ENCODE data around the gene SPATA2.

SPATA2 gene

DNA sequence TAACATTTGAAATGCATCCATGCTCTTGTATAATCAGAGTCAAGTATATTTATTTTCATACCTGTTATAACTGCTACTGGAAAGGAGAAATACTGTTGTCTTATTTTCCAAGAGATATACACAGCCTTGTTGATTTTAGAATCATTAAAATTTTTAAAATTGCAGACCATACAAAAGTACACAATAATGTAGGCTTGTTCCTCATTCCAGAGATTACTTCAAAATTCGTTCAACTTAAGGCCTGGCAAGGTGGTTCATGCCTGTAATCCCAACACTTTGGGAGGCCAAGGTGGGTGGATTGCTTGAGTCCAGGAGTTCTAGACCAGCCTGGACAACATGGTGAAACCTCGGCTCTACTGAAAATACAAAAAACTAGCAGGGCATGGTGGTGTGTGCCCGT, 27.0 kb upstream of the SPATA2 start:
- no peak overlapping the region for H3K4me3 ChIP-seq (ENCODE audit: low read depth, low read length)
- ChIA-PET CTCF (interaction anchor here (3.0 kb wide), 1 partner anchor 37 kb away, joined by 11 read pairs; no protein-coding TSS in a partner anchor), POLR2A (no interaction called here)
- DNase-seq (ENCODE audit: low read depth, low spot score) = no peak
- TF ChIP-seq CTCF (IDR thresholded peaks at IDR 0.05; ENCODE audit: insufficient read depth, low read length, missing control alignments) = no peak

GRCh38 chr20:49941456-49941855, 26.1 kb upstream of the SPATA2 start:
- H3K4me3 ChIP-seq (ENCODE audit: low read depth, low read length) = no peak overlapping the region
- no peak for DNase-seq (ENCODE audit: low read depth, low spot score)
- ChIA-PET POLR2A (no interaction called here), CTCF (interaction anchor here (0.8 to 3.0 kb wide), 4 partner anchors 23 to 129 kb away, joined by 3 to 11 read pairs (median 4); no protein-coding TSS in a partner anchor)
- no peak for TF ChIP-seq CTCF (IDR thresholded peaks at IDR 0.05; ENCODE audit: insufficient read depth, low read length, missing control alignments)

GRCh38 chr20:49938173-49939163, 23.1 kb upstream of the SPATA2 start:
- ChIA-PET CTCF (interaction anchor here (0.7 to 1.8 kb wide), 14 partner anchors 9 to 328 kb away, joined by 3 to 9 read pairs (median 4); no protein-coding TSS in a partner anchor), POLR2A (no interaction called here)
- peak overlapping the region; percentile 94 for H3K4me3 ChIP-seq (ENCODE audit: low read depth, low read length)
- DNase-seq (ENCODE audit: low read depth, low spot score) = no peak
- TF ChIP-seq CTCF (IDR thresholded peaks at IDR 0.05; ENCODE audit: insufficient read depth, low read length, missing control alignments) = no peak

DNA sequence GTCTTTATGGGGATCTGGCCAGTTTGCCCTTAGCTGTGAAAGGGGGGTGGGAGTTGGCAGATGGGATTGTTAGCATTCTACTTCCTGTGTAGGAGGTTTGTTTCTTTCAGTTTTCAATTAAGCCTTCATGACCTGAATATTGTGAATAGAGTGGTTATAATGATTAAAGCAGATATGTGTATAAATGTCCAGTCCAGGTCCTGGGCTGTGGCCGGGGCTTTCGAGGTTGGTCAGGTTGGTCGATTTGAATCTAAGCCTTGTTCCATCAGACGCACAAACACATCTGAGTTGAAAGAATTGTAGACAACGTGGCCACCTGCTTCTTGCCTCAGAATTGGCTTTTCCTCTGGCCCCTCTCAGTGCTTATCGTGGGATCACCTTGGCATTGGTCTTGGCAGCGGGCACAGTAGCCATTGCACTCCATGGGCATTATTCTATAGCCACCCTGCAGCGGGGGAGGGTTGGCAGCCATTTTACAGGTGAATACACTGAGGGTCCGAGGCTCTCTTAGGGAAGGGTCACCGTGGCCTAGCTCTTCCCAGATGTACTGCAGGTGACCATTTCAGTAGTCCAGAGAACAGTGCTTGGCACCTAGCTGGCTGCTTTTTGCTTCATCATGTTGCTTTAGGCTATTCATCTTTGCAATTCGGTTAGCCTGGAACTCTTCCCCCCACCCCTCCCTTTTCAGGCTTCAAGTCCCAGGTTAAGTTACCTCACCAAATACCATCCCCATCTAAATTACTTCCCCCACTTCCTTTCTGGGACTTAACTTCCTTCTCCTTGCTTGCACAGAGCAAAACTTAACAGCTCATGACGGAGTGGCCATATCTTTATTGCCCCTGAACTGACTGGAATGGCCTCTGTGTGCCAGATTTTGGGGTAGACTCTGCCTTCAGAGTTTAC, 21.9 kb upstream of the SPATA2 start:
- no peak for TF ChIP-seq CTCF (IDR thresholded peaks at IDR 0.05; ENCODE audit: insufficient read depth, low read length, missing control alignments)
- ChIA-PET POLR2A (interaction anchor here (1.8 kb wide), 1 partner anchor 12 kb away, joined by 5 read pairs; no protein-coding TSS in a partner anchor), CTCF (interaction anchor here (0.6 to 1.8 kb wide), 16 partner anchors 9 to 327 kb away, joined by 3 to 9 read pairs (median 4); no protein-coding TSS in a partner anchor)
- peak overlapping the region; percentile 94 for H3K4me3 ChIP-seq (ENCODE audit: low read depth, low read length)
- no peak for DNase-seq (ENCODE audit: low read depth, low spot score)

DNA sequence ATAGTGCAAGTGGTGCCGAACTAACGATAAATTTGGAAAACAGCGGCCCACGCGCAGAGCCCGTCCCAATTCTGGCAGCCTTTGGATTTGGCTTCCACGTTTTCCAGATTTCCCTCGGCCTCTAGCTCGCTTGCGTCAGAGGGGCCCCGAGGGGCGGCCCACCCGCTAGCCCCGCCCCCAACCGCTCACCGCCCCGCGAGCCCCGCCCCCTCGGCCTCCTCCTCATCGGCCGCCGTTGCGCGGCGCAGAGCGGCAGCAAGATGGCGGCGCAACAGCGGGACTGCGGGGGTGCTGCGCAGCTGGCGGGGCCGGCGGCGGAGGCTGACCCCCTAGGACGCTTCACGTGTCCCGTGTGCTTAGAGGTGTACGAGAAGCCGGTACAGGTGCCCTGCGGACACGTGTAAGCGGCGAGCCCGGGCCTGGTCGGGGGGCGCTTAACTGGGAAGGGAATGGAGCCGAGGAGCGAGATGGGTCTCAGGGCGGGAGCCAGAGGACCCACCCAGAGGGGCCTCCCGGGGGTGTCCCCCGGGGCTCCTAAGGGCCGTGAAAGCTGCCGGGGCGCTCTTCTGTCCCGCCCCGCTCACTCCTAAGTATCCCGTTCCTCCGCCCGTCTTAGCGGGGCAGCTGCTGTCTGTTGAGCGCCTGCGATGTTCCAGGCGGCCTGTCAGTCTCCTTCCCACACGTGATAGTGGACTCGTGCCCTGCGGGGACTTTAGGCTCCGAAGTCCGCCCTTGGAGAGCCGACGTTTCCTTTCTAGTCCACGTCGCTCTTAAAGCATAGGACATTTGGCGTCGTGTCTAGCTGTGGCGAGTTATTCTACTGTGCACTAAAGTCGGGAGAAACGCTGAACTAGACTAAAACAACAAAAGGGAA, 21.1 kb upstream of the SPATA2 start, which contains the start of gene RNF114:
Gene RNF114 (plus strand): TSS at position 245 of the 874 bp plus-strand sequence. CDS start 16 bp downstream, at position 261.
- POLR2A ChIA-PET = interaction anchor here (0.8 to 1.8 kb wide), 3 partner anchors 13 to 22 kb away, joined by 3 to 5 read pairs (median 5); partner anchors contain the start of gene SPATA2
- no peak for TF ChIP-seq CTCF (IDR thresholded peaks at IDR 0.05; ENCODE audit: insufficient read depth, low read length, missing control alignments)
- CTCF ChIA-PET = interaction anchor here (0.7 to 1.8 kb wide), 11 partner anchors 16 to 148 kb away, joined by 3 to 8 read pairs (median 4); no protein-coding TSS in a partner anchor
- peak within 1 kb of the TSS; percentile 94 for H3K4me3 ChIP-seq (ENCODE audit: low read depth, low read length)
- DNase-seq (ENCODE audit: low read depth, low spot score) = no peak
